OCI-LY3 (cell line): ENCODE data around the gene AHRR.

Experiments used
- CTCF ChIP-seq: fragments of 200-600, 300-600 bp; sonication (generic); IDR thresholded peaks from 2 replicates; pipeline ENCODE4 v1.5.1; 2014; ENCODE audit warnings: antibody characterized with exemption, low read length, low read depth
- EZH2phosphoT487 ChIP-seq: fragments of 200-600 bp; shearing (Covaris generic); IDR thresholded peaks from 2 replicates; pipeline ENCODE4 v1.6.1; 2018; ENCODE audit warnings: antibody characterized with exemption, mixed run types, low read depth

- TF ChIP-seq CTCF (no peak), EZH2phosphoT487 (no peak)
These were observed 99.9 kb downstream of the AHRR start for GRCh38 chr5:421287-421880.
